Karpas-422 (cell line): ENCODE results near the gene THSD7B. TPM values are rescaled to one million over a fixed set of nuclear protein-coding genes. Genes with fewer than 3 reads are reported as not detected.

Experiments
- small RNA-seq: library from RNA; depleted of rRNA; stranded (forward); fragments of <200 nt; gene quantifications from one replicate; pipeline ENCODE3, GENCODE V24; 2014
- total RNA-seq: library from RNA; depleted of rRNA; stranded (reverse); fragments of >200 nt; shearing (Covaris generic); gene quantifications from 2 replicates; pipeline ENCODE4 v1.2.3, GENCODE V29; 2014; ENCODE audit warnings: low replicate concordance

Gene THSD7B
- total RNA-seq, 1 experiment from 2014 or later = not detected

Small RNA genes lying within 50 kb of the gene (small RNA-seq; reads per million reads assigned to genes)
- gene RF00019 = not detected
- gene RNA5SP105 = not detected
